CD14-positive monocyte (primary cell): Measurements from ENCODE around the gene UBN2. TPM values are rescaled to one million over a fixed set of nuclear protein-coding genes. Genes with fewer than 3 reads are reported as not detected.

Source experiments
- DNase-seq, 3 donors: peaks; one replicate each; pipeline ENCODE4 v3.0.0-alpha.2; 2011 to 2022
- H2AFZ ChIP-seq: 2 replicates; pipeline ENCODE4 v1.6.0; 2012; ENCODE audit warnings: mild to moderate bottlenecking, low read depth, low read length, inconsistent platforms; ENCODE audit not compliant: insufficient read depth, poor library complexity, severe bottlenecking
- H3K27ac ChIP-seq, 2 donors: 1 replicate in 1 of 2; 2 replicates in 1 of 2; pipeline ENCODE4 v1.5.1; 2012 to 2013; ENCODE audit warnings: low read length in 2 of 2, control low read depth in 1 of 2, inconsistent platforms in 1 of 2, low read depth in 1 of 2, mild to moderate bottlenecking in 1 of 2
- H3K27me3 ChIP-seq, 2 donors: one replicate each; pipeline versions ENCODE4 v1.6.0 to v1.6.1; 2011 to 2013; ENCODE audit warnings: low read length in 2 of 2; ENCODE audit not compliant: control insufficient read depth in 2 of 2, insufficient read depth in 2 of 2
- H3K36me3 ChIP-seq, 2 donors: replicated peaks in 1 of 2; 1 replicate in 1 of 2; 2 replicates in 1 of 2; pipeline versions ENCODE4 v1.5.1 to v1.6.1; 2012 to 2013; ENCODE audit warnings: low read length in 2 of 2, control low read depth in 1 of 2, inconsistent platforms in 1 of 2, mild to moderate bottlenecking in 1 of 2; ENCODE audit not compliant: insufficient read depth in 2 of 2, control insufficient read depth in 1 of 2
- H3K4me1 ChIP-seq, 2 donors: 1 replicate in 1 of 2; 2 replicates in 1 of 2; pipeline versions ENCODE4 v1.5.1 to v1.6.1; 2012 to 2013; ENCODE audit warnings: low read length in 2 of 2, control low read depth in 1 of 2, inconsistent platforms in 1 of 2, mild to moderate bottlenecking in 1 of 2, moderate library complexity in 1 of 2; ENCODE audit not compliant: insufficient read depth in 2 of 2, control insufficient read depth in 1 of 2
- H3K4me2 ChIP-seq: replicated peaks from 2 replicates; pipeline ENCODE3; 2012; ENCODE audit warnings: low read length, moderate library complexity, mild to moderate bottlenecking; ENCODE audit not compliant: poor library complexity, severe bottlenecking; ENCODE audit errors: extremely low read depth
- H3K4me3 ChIP-seq, 3 experiments: fragments of 200-600 bp in 1 of 3; sonication (generic) in 1 of 3; replicated peaks in 1 of 3; 1 replicate in 2 of 3; 2 replicates in 1 of 3; pipeline ENCODE4 v1.5.1; 2011 to 2013; ENCODE audit warnings: low read length in 3 of 3, mild to moderate bottlenecking in 3 of 3, control low read depth in 2 of 3, low read depth in 2 of 3, inconsistent platforms in 1 of 3, moderate library complexity in 1 of 3
- H3K79me2 ChIP-seq: 2 replicates; pipeline ENCODE4 v1.6.0; 2012; ENCODE audit warnings: mild to moderate bottlenecking, control low read depth, inconsistent platforms, low read length, moderate library complexity; ENCODE audit not compliant: insufficient read depth
- H3K9ac ChIP-seq: 2 replicates; pipeline ENCODE4 v1.6.0; 2017; ENCODE audit warnings: low read length, mild to moderate bottlenecking; ENCODE audit not compliant: insufficient read depth, poor library complexity, severe bottlenecking
- H3K9me3 ChIP-seq, 2 donors: replicated peaks in 1 of 2; 1 replicate in 1 of 2; 2 replicates in 1 of 2; pipeline versions ENCODE4 v1.5.1 to v1.6.1; 2012 to 2013; ENCODE audit warnings: low read length in 2 of 2, control low read depth in 1 of 2; ENCODE audit not compliant: control insufficient read depth in 1 of 2, insufficient read depth in 1 of 2
- H4K20me1 ChIP-seq: 2 replicates; pipeline ENCODE4 v1.6.0; 2012; ENCODE audit warnings: mild to moderate bottlenecking, low read length, control low read depth, moderate library complexity; ENCODE audit not compliant: insufficient read depth
- H3K27ac Mint-ChIP-seq, 7 donors: one replicate each; pipeline ENCODE4 v1.8.0; 2020; ENCODE audit warnings: mild to moderate bottlenecking in 7 of 7, mixed read lengths in 7 of 7, moderate library complexity in 6 of 7, inconsistent platforms in 2 of 7
- H3K27me3 Mint-ChIP-seq, 3 donors: one replicate each; pipeline ENCODE4 v1.8.0; 2021 to 2022; ENCODE audit warnings: low read depth in 3 of 3, mild to moderate bottlenecking in 3 of 3, mixed read lengths in 3 of 3, moderate library complexity in 3 of 3, inconsistent platforms in 1 of 3
- H3K36me3 Mint-ChIP-seq, 2 donors: one replicate each; pipeline ENCODE4 v1.8.0; 2020; ENCODE audit warnings: mixed read lengths in 2 of 2, inconsistent platforms in 1 of 2, mild to moderate bottlenecking in 1 of 2
- H3K4me1 Mint-ChIP-seq: one replicate; pipeline ENCODE4 v1.8.0; 2020; ENCODE audit warnings: mild to moderate bottlenecking, mixed read lengths
- H3K4me3 Mint-ChIP-seq, 2 donors: one replicate each; pipeline ENCODE4 v1.8.0; 2020; ENCODE audit warnings: mild to moderate bottlenecking in 2 of 2, mixed read lengths in 2 of 2, moderate library complexity in 1 of 2
- H3K9me3 Mint-ChIP-seq, 7 donors: one replicate each; pipeline ENCODE4 v1.8.0; 2020 to 2022; ENCODE audit warnings: mixed read lengths in 7 of 7, mild to moderate bottlenecking in 6 of 7, moderate library complexity in 6 of 7, inconsistent platforms in 2 of 7
- WGBS: methylation state at CpG from one replicate; pipeline ENCODE4 v1.1.5; 2013; ENCODE audit warnings: missing lambda C conversion rate; ENCODE audit not compliant: insufficient coverage; 5-methylcytosine and 5-hydroxymethylcytosine counted together
- intact Hi-C, 2 donors: fragments of 100-400 bp; cut with micrococcal nuclease; formaldehyde crosslinking; loops; one replicate each; pipeline versions ENCODE4 v1.15.0 to v1.15.1; 2023
- polyA plus RNA-seq, 3 donors: library from polyadenylated mRNA; depleted of rRNA in 1 of 3; unstranded in 2 of 3; stranded (reverse) in 1 of 3; fragments of 300-500 nt in 2 of 3; fragments of >200 nt in 1 of 3; fragmentation: Illumina TruSeq in 2 of 3; gene quantifications; 1 replicate in 2 of 3; 2 replicates in 1 of 3; pipeline ENCODE4 v1.2.3, GENCODE V29; 2012 to 2021
- TF ChIP-seq, protein P1 (sequence below): fragments of 200-600 bp; IDR thresholded peaks from one replicate; pipeline ENCODE4 v1.8.0; 2022; ENCODE audit warnings: antibody characterized with exemption, mild to moderate bottlenecking

The UBN2 gene
- polyA plus RNA-seq, 3 donors: 0.80 to 4.2 (median 1.6) TPM

DNA sequence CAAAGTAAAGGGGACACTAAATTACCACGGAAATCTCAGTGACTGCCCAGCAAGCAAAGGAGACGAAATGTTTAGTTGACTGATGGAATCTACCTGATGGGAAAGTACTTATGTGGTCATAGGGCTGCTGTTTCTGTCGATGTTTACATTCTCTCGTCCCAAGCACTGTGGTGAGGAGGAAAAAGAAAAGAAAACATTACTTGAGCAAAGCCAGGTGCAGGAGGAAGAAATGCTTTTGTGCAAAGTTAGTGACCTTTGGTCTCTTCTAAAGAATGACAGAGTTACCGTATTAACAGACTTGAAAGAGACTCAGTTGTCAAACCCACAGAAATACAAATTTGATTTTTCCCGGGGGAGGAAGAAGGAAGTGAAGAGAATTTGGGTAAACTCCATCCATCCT is 66.8 kb downstream of the UBN2 start:
- Histone ChIP-seq H3K4me2 (no peak overlapping the region), H3K4me3 (no peak overlapping the region), H3K9me3 (no peaks in the 10 kb centered on the region), H3K79me2 (no peaks in the 10 kb centered on the region), H2AFZ (no peak overlapping the region), H3K9ac (no peak overlapping the region), H4K20me1 (no peaks in the 10 kb centered on the region), H3K36me3 (peaks cover 20 to 79% of the 10 kb centered on the region in 2 donors), H3K27ac (no peak overlapping the region), H3K4me1 (no peaks in the 10 kb centered on the region), H3K27me3 (no peaks in the 10 kb centered on the region)
- Mint-ChIP-seq H3K4me3 (no peak overlapping the region), H3K27ac (no peak overlapping the region), H3K36me3 (peaks cover 58 to 79% of the 10 kb centered on the region in 2 donors), H3K9me3 (no peaks in the 10 kb centered on the region), H3K27me3 (no peaks in the 10 kb centered on the region), H3K4me1 (no peaks in the 10 kb centered on the region)
- intact Hi-C loops: no loop called here
- WGBS: 95% methylated on average over 4 of the region's 6 CpGs
- DNase-seq: no peak
- TF ChIP-seq, protein P1, sequence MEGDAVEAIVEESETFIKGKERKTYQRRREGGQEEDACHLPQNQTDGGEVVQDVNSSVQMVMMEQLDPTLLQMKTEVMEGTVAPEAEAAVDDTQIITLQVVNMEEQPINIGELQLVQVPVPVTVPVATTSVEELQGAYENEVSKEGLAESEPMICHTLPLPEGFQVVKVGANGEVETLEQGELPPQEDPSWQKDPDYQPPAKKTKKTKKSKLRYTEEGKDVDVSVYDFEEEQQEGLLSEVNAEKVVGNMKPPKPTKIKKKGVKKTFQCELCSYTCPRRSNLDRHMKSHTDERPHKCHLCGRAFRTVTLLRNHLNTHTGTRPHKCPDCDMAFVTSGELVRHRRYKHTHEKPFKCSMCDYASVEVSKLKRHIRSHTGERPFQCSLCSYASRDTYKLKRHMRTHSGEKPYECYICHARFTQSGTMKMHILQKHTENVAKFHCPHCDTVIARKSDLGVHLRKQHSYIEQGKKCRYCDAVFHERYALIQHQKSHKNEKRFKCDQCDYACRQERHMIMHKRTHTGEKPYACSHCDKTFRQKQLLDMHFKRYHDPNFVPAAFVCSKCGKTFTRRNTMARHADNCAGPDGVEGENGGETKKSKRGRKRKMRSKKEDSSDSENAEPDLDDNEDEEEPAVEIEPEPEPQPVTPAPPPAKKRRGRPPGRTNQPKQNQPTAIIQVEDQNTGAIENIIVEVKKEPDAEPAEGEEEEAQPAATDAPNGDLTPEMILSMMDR: no peak

DNA sequence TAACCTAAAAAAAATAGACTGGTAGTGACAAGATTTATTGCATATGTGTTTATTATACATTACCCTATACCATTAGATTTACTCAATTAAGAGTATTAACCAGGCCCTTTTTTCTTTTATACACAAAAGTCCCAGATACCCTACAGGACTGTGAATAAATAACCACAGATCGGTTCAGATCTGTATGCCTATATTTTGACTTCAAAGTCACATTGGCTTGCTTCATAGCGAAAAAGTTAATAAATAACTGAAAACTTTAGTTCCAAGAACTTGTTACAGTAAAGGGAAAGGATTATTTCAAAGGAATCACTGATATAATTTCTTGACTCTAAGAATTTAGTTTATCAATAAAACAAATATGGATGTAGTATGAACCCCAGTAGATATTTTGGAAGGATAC is 68.3 kb downstream of the UBN2 start:
- whole genome bisulfite sequencing: no CpG with 5 or more reads among the region's 2 CpGs
- H3K4me1 Mint-ChIP-seq: no peaks in the 10 kb centered on the region

More for the DNA sequence above, 68.3 kb downstream of the UBN2 start:
- Histone ChIP-seq H4K20me1 (no peaks in the 10 kb centered on the region), H3K79me2 (no peaks in the 10 kb centered on the region), H3K4me2 (no peak overlapping the region), H2AFZ (no peak overlapping the region), H3K4me1 (no peaks in the 10 kb centered on the region), H3K4me3 (no peak overlapping the region), H3K27ac (no peak overlapping the region), H3K27me3 (no peaks in the 10 kb centered on the region), H3K9ac (no peak overlapping the region), H3K36me3 (peaks cover 16 to 70% of the 10 kb centered on the region in 2 donors), H3K9me3 (no peaks in the 10 kb centered on the region)
- H3K4me3 Mint-ChIP-seq: no peak overlapping the region
- no peak overlapping the region for H3K27ac Mint-ChIP-seq
- no peaks in the 10 kb centered on the region for H3K9me3 Mint-ChIP-seq
- TF ChIP-seq, protein P1: no peak
- DNase-seq: no peak
- peaks cover 56 to 71% of the 10 kb centered on the region in 2 donors for H3K36me3 Mint-ChIP-seq
- intact Hi-C loops: no loop called here
- no peaks in the 10 kb centered on the region for H3K27me3 Mint-ChIP-seq
